ENCODE data around the gene KAT5. TPM values are rescaled to one million over a fixed set of nuclear protein-coding genes. Genes with fewer than 3 reads are reported as not detected.
"Not testable (repeated sequence)": the region's sequence is repeated elsewhere in the genome, so short reads cannot be mapped to it uniquely, and the experiment has no call there.

Gene KAT5
- total and polyA plus RNA-seq, 2 of the 13 experiments (the other 11 are each of a cell fraction or from before 2014, with no cell fraction given): 35.2 to 48.3 TPM

DNA sequence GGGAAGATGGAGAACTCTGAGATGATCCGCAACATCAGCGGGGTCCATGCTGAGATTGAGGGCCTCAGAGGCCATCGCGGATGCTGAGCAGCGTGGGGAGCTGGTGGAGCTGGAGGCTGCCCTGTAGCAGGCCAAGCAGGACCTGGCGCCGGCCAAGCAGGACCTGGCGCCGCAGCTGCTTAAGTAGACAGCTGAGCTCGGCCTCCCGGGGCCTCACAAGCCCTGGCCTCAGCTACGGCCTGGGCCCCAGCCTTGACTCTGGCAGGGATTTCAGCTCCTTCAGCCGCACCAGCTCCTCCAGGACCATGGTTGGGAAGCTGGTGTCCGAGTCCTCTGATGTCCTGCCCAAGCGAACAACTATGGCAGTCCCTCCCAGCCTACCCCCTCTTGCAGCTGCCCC is 15.8 kb downstream of the KAT5 start:
- no peaks in the 10 kb centered on the region for H4K20me1 ChIP-seq (ENCODE audit: insufficient read depth, low read length)
- no peak for FAIRE-seq
- H3K27me3 ChIP-seq (ENCODE audit: control insufficient read depth in 1 of 2, insufficient read depth in 2 of 2, low read length in 2 of 2): peaks cover 0 to 11% of the 10 kb centered on the region in 2 experiments; a peak in 3 of 5 replicates
- WGBS (ENCODE audit: low lambda C conversion rate): 43% methylated on average over 4 of the region's 15 CpGs
- ChIA-PET POLR2A (interaction anchor here (2.5 kb wide), 1 partner anchor 15 kb away, joined by 6 read pairs; the partner anchor contains the start of gene KAT5), CTCF (ENCODE audit: low intra/inter-chr PET ratio, low total read pairs) (no interaction called here)
- H2AFZ ChIP-seq (ENCODE audit: low read length): no peak overlapping the region
- H3K4me2 ChIP-seq (ENCODE audit: low read depth, low read length): no peak overlapping the region
- ATAC-seq: peak; percentile 51
- no peak overlapping the region for H3K9ac ChIP-seq (ENCODE audit: insufficient read depth, low read depth, low read length)
- H3K27ac ChIP-seq (ENCODE audit: extremely low read length, insufficient read depth, low read length): no peak overlapping the region
- H3K79me2 ChIP-seq (ENCODE audit: insufficient read depth, low read length): no peaks in the 10 kb centered on the region
- H3K4me3 ChIP-seq (replicated peaks in 1 of 3; ENCODE audit: insufficient read depth in 1 of 3, low read depth in 2 of 3, low read length in 3 of 3): no peak overlapping the region
- no peak for DNase-seq (ENCODE audit: low spot score)
- H3K9me3 ChIP-seq (ENCODE audit: low read length): peaks cover 7% of the 10 kb centered on the region
- no peaks in the 10 kb centered on the region for H3K36me3 ChIP-seq (replicated peaks in 1 of 2; ENCODE audit: control insufficient read depth in 1 of 2, insufficient read depth in 2 of 2, low read length in 2 of 2)
- no peaks in the 10 kb centered on the region for H3K4me1 ChIP-seq (ENCODE audit: insufficient read depth, low read length)
- in situ Hi-C loops (cut with HindIII; ENCODE audit: extremely low pct_ligation_motif_present, low pct_unique_long_range_greater_than_20kb) (no loop called here), intact Hi-C loops (cut with micrococcal nuclease; ENCODE audit: unreplicated experiment) (no loop called here)
- BruUV-seq (replicated peaks): no TSS peak
- no peak for TF ChIP-seq PPARG (CRISPR knock-in tag; conservative IDR thresholded peaks at IDR 0.05)

DNA sequence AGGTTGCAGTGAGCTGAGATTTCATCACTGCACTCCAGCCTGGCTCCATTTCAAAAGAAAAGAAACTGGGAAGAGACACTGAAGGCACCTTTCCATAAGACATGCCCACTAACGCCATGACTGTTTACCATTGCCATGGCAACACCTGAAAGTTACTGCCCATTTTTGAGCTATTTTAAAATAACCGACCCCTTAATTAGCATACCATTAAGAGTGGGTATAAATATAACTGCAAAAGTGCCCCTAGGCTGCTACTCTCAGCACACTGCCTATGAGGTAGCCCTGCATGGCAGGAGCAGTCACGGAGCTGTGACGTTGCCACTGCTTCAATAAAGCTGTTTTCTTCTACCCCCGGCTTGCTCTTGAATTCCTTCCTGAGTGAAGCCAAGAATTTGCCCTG is 18.4 kb downstream of the KAT5 start:
- TF ChIP-seq YY1 (IDR thresholded peaks at IDR 0.05; ENCODE audit: insufficient read depth, insufficient replicate concordance, low read depth, low read length) (no peak), ZKSCAN5 (CRISPR knock-in tag; IDR thresholded peaks at IDR 0.05) (no peak), MAFF (IDR thresholded peaks at IDR 0.05; ENCODE audit: low read depth, low read length) (no peak), CEBPG (CRISPR knock-in tag; IDR thresholded peaks at IDR 0.05) (no peak)
- no peaks in the 10 kb centered on the region for H3K79me2 ChIP-seq (ENCODE audit: insufficient read depth, low read length)
- no peak for FAIRE-seq
- DNase-seq (ENCODE audit: low spot score): no peak
- peaks cover 0 to 11% of the 10 kb centered on the region in 2 experiments; a peak in 3 of 5 replicates for H3K27me3 ChIP-seq (ENCODE audit: control insufficient read depth in 1 of 2, insufficient read depth in 2 of 2, low read length in 2 of 2)
- ChIA-PET CTCF (ENCODE audit: low intra/inter-chr PET ratio, low total read pairs) (no interaction called here), POLR2A (no interaction called here)
- no peak for ATAC-seq
- BruUV-seq (replicated peaks): no TSS peak
- H3K9me3 ChIP-seq (ENCODE audit: low read length): peaks cover 7% of the 10 kb centered on the region
- in situ Hi-C loops (cut with HindIII; ENCODE audit: extremely low pct_ligation_motif_present, low pct_unique_long_range_greater_than_20kb): no loop called here
- no peak overlapping the region for H3K9ac ChIP-seq (ENCODE audit: insufficient read depth, low read depth, low read length)
- no peaks in the 10 kb centered on the region for H4K20me1 ChIP-seq (ENCODE audit: insufficient read depth, low read length)
- 11% methylated on average over 5 of the region's 5 CpGs for WGBS (ENCODE audit: low lambda C conversion rate)
- H3K36me3 ChIP-seq (replicated peaks in 1 of 2; ENCODE audit: control insufficient read depth in 1 of 2, insufficient read depth in 2 of 2, low read length in 2 of 2): no peaks in the 10 kb centered on the region
- H3K4me1 ChIP-seq (ENCODE audit: insufficient read depth, low read length): no peaks in the 10 kb centered on the region
- no peak overlapping the region for H3K4me3 ChIP-seq (replicated peaks in 1 of 3; ENCODE audit: insufficient read depth in 1 of 3, low read depth in 2 of 3, low read length in 3 of 3)
- H3K27ac ChIP-seq (ENCODE audit: extremely low read length, insufficient read depth, low read length): no peak overlapping the region
- H3K4me2 ChIP-seq (ENCODE audit: low read depth, low read length): no peak overlapping the region
- intact Hi-C loops (cut with micrococcal nuclease; ENCODE audit: unreplicated experiment): no loop called here
- H2AFZ ChIP-seq (ENCODE audit: low read length): no peak overlapping the region

DNA sequence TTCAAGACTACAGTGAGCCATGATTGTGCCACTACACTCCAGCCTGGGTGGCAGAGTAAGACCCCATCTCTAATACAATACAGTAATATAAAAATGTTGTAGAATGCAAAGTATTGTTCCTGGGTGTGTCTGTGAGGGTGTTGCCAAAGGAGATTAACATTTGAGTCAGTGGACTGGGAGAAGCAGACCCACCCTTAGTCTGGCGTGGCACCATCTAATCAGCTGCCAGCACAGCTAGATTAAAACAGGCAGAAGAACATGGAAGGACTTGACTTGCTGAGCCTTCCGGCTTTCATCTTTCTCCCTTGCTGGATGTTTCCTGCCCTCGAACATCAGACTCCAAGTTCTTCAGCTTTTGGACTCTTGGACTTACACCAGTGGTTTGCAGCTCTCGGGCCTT is 23.1 kb downstream of the KAT5 start:
- peaks cover 20% of the 10 kb centered on the region for H3K9me3 ChIP-seq (ENCODE audit: low read length)
- FAIRE-seq; intact Hi-C loops (cut with micrococcal nuclease; ENCODE audit: unreplicated experiment); in situ Hi-C loops (cut with HindIII; ENCODE audit: extremely low pct_ligation_motif_present, low pct_unique_long_range_greater_than_20kb); H3K79me2 ChIP-seq (ENCODE audit: insufficient read depth, low read length); H3K36me3 ChIP-seq (replicated peaks in 1 of 2; ENCODE audit: control insufficient read depth in 1 of 2, insufficient read depth in 2 of 2, low read length in 2 of 2); H4K20me1 ChIP-seq (ENCODE audit: insufficient read depth, low read length); ATAC-seq; CTCF ChIA-PET (ENCODE audit: low intra/inter-chr PET ratio, low total read pairs); H3K27me3 ChIP-seq (ENCODE audit: control insufficient read depth in 1 of 2, insufficient read depth in 2 of 2, low read length in 2 of 2); H3K4me2 ChIP-seq (ENCODE audit: low read depth, low read length); H3K4me3 ChIP-seq (replicated peaks in 1 of 3; ENCODE audit: insufficient read depth in 1 of 3, low read depth in 2 of 3, low read length in 3 of 3); H2AFZ ChIP-seq (ENCODE audit: low read length); H3K4me1 ChIP-seq (ENCODE audit: insufficient read depth, low read length); H3K27ac ChIP-seq (ENCODE audit: extremely low read length, insufficient read depth, low read length); BruUV-seq (replicated peaks); H3K9ac ChIP-seq (ENCODE audit: insufficient read depth, low read depth, low read length); DNase-seq (ENCODE audit: low spot score): not testable (repeated sequence)
- POLR2A ChIA-PET: interaction anchor here (1.6 kb wide), 1 partner anchor 23 kb away, joined by 3 read pairs; the partner anchor contains the start of gene KAT5
- WGBS (ENCODE audit: low lambda C conversion rate): 7% methylated on average over 4 of the region's 4 CpGs
